ENCODE results near the gene DBF4.
"Not testable (repeated sequence)": the region's sequence is repeated elsewhere in the genome, so short reads cannot be mapped to it uniquely, and the experiment has no call there.

The DBF4 gene

DNA sequence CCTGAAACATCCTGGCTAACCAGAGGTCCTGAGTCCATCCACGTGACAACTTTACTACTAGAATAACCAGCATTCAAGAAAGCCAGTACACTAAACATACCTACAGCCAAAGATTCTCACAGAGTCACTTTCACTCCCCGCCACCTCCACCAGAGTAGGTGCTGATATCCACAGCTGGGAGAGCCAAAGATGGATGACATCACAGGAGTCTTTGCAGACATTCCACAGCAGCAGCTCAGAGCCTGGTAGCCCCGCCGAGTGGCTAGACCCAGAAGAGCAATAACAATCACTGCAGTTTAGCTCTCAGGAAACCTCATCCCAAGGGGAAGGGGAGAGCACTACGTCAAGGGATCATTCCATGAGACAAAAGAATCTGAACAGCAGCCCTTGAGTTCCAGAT lies 44.3 kb downstream of the DBF4 start:
- Histone ChIP-seq H3K27me3 (replicated peaks; ENCODE audit: control insufficient read depth, insufficient read depth, low read length, poor library complexity, severe bottlenecking) (no peaks in the 10 kb centered on the region), H3K27ac (ENCODE audit: insufficient read depth, low read length, poor library complexity, severe bottlenecking) (no peak overlapping the region), H3K36me3 (ENCODE audit: control insufficient read depth, insufficient read depth, low read length) (no peaks in the 10 kb centered on the region), H3K4me3 (ENCODE audit: insufficient read depth, low read depth, low read length, poor library complexity, severe bottlenecking) (no peak overlapping the region), H3K4me1 (ENCODE audit: control insufficient read depth, insufficient read depth, low read length, poor library complexity, severe bottlenecking) (no peaks in the 10 kb centered on the region), H3K9me3 (ENCODE audit: control insufficient read depth, low read length) (no peaks in the 10 kb centered on the region)
- DNase-seq = no peak

- not testable (repeated sequence) for H3K27ac ChIP-seq (ENCODE audit: insufficient read depth, low read length, poor library complexity, severe bottlenecking); H3K9me3 ChIP-seq (ENCODE audit: control insufficient read depth, low read length); H3K36me3 ChIP-seq (ENCODE audit: control insufficient read depth, insufficient read depth, low read length); H3K4me3 ChIP-seq (ENCODE audit: insufficient read depth, low read depth, low read length, poor library complexity, severe bottlenecking); DNase-seq; H3K4me1 ChIP-seq (ENCODE audit: control insufficient read depth, insufficient read depth, low read length, poor library complexity, severe bottlenecking); H3K27me3 ChIP-seq (replicated peaks; ENCODE audit: control insufficient read depth, insufficient read depth, low read length, poor library complexity, severe bottlenecking)
These were observed 46.6 kb downstream of the DBF4 start for GRCh38 chr7:87922759-87923395.

GRCh38 chr7:87926581-87927461 lies 50.5 kb downstream of the DBF4 start:
- Histone ChIP-seq H3K36me3 (ENCODE audit: control insufficient read depth, insufficient read depth, low read length) (no peaks in the 10 kb centered on the region), H3K9me3 (ENCODE audit: control insufficient read depth, low read length) (no peaks in the 10 kb centered on the region), H3K4me1 (ENCODE audit: control insufficient read depth, insufficient read depth, low read length, poor library complexity, severe bottlenecking) (no peaks in the 10 kb centered on the region), H3K27ac (ENCODE audit: insufficient read depth, low read length, poor library complexity, severe bottlenecking) (no peak overlapping the region), H3K4me3 (ENCODE audit: insufficient read depth, low read depth, low read length, poor library complexity, severe bottlenecking) (no peak overlapping the region), H3K27me3 (replicated peaks; ENCODE audit: control insufficient read depth, insufficient read depth, low read length, poor library complexity, severe bottlenecking) (no peaks in the 10 kb centered on the region)
- DNase-seq = no peak

DNA sequence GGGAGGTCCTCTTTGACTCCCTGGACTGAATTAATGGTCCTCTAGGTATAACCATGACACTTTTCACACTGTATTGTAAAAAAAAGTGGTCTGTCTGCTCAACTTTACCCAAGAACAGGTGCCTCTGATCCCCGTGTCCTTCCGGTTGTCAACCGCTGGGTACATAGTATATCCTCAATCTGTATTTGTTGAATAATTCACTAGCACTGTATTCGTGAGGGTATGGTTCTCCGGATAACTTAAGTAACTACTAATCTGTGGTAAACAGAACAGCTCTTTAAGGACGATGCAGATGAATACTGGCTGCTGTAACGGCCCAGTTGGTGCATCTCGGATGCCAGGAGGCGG lies 57.3 kb downstream of the DBF4 start:
- Histone ChIP-seq H3K9me3 (ENCODE audit: control insufficient read depth, low read length) (no peaks in the 10 kb centered on the region), H3K27me3 (replicated peaks; ENCODE audit: control insufficient read depth, insufficient read depth, low read length, poor library complexity, severe bottlenecking) (no peaks in the 10 kb centered on the region), H3K4me1 (ENCODE audit: control insufficient read depth, insufficient read depth, low read length, poor library complexity, severe bottlenecking) (peaks cover 8% of the 10 kb centered on the region), H3K4me3 (ENCODE audit: insufficient read depth, low read depth, low read length, poor library complexity, severe bottlenecking) (peak overlapping the region; percentile 87), H3K27ac (ENCODE audit: insufficient read depth, low read length, poor library complexity, severe bottlenecking) (no peak overlapping the region), H3K36me3 (ENCODE audit: control insufficient read depth, insufficient read depth, low read length) (no peaks in the 10 kb centered on the region)
- DNase-seq = no peak

GRCh38 chr7:87933953-87934698 lies 57.8 kb downstream of the DBF4 start, which contains the start of gene ADAM22:
Gene ADAM22, plus strand, starts transcription at chr7:87934251. Its CDS starts 215 bp downstream, at chr7:87934466.
- H3K9me3 ChIP-seq (ENCODE audit: control insufficient read depth, low read length) = no peaks in the 10 kb centered on the region
- peak; percentile 64 to 68 (median 67) for DNase-seq
- peaks cover 8% of the 10 kb centered on the region for H3K4me1 ChIP-seq (ENCODE audit: control insufficient read depth, insufficient read depth, low read length, poor library complexity, severe bottlenecking)
- no peaks in the 10 kb centered on the region for H3K36me3 ChIP-seq (ENCODE audit: control insufficient read depth, insufficient read depth, low read length)
- peak within 1 kb of the TSS; percentile 27 for H3K27ac ChIP-seq (ENCODE audit: insufficient read depth, low read length, poor library complexity, severe bottlenecking)
- H3K27me3 ChIP-seq (replicated peaks; ENCODE audit: control insufficient read depth, insufficient read depth, low read length, poor library complexity, severe bottlenecking) = no peaks in the 10 kb centered on the region
- peak within 1 kb of the TSS; percentile 87 for H3K4me3 ChIP-seq (ENCODE audit: insufficient read depth, low read depth, low read length, poor library complexity, severe bottlenecking)

GRCh38 chr7:87934699-87935383 lies 58.5 kb downstream of the DBF4 start:
- DNase-seq = no peak
- Histone ChIP-seq H3K4me1 (ENCODE audit: control insufficient read depth, insufficient read depth, low read length, poor library complexity, severe bottlenecking) (peaks cover 8% of the 10 kb centered on the region), H3K27ac (ENCODE audit: insufficient read depth, low read length, poor library complexity, severe bottlenecking) (peak overlapping the region; percentile 27), H3K36me3 (ENCODE audit: control insufficient read depth, insufficient read depth, low read length) (no peaks in the 10 kb centered on the region), H3K9me3 (ENCODE audit: control insufficient read depth, low read length) (no peaks in the 10 kb centered on the region), H3K27me3 (replicated peaks; ENCODE audit: control insufficient read depth, insufficient read depth, low read length, poor library complexity, severe bottlenecking) (no peaks in the 10 kb centered on the region), H3K4me3 (ENCODE audit: insufficient read depth, low read depth, low read length, poor library complexity, severe bottlenecking) (peak overlapping the region; percentile 87)

DNA sequence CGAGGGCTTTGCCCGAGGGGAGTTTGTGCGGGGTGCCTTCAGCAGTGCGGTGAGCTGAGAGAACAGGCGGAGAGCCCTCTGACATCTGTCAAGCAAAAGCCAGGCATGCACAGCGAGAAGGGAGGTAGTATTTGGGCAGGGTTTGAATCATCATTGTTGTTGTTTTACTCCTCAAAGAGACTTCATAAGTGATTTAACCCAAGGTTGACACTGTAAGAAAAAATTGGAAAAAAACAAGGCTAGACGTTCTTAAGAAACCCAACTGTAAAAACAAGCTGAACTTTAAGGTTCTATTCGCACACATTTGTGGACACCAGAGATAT lies 59.1 kb downstream of the DBF4 start:
- no peak for DNase-seq
- Histone ChIP-seq H3K36me3 (ENCODE audit: control insufficient read depth, insufficient read depth, low read length) (no peaks in the 10 kb centered on the region), H3K4me3 (ENCODE audit: insufficient read depth, low read depth, low read length, poor library complexity, severe bottlenecking) (peak overlapping the region; percentile 87), H3K4me1 (ENCODE audit: control insufficient read depth, insufficient read depth, low read length, poor library complexity, severe bottlenecking) (peaks cover 8% of the 10 kb centered on the region), H3K27ac (ENCODE audit: insufficient read depth, low read length, poor library complexity, severe bottlenecking) (no peak overlapping the region), H3K27me3 (replicated peaks; ENCODE audit: control insufficient read depth, insufficient read depth, low read length, poor library complexity, severe bottlenecking) (no peaks in the 10 kb centered on the region), H3K9me3 (ENCODE audit: control insufficient read depth, low read length) (no peaks in the 10 kb centered on the region)

DNA sequence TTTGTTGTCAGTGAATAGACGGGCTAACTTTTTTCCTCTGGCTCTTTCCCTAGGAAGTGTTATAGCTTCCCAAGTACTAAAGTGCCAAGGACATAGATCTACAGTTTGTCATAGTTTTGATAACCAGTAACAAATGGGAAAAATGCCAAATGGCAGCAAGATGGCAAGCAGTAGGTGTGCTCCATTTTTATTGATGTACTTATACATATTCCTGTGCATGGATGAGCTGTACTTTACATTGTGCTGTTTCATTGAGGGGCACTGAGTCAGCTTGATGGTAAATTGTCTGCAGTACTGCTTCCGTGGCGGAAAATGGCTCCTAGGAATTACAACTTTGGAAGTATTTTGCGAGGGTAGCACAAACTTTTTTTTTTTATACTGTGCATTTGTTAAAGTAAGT lies 64.8 kb downstream of the DBF4 start:
- no peaks in the 10 kb centered on the region for H3K27me3 ChIP-seq (replicated peaks; ENCODE audit: control insufficient read depth, insufficient read depth, low read length, poor library complexity, severe bottlenecking)
- no peaks in the 10 kb centered on the region for H3K36me3 ChIP-seq (ENCODE audit: control insufficient read depth, insufficient read depth, low read length)
- H3K4me3 ChIP-seq (ENCODE audit: insufficient read depth, low read depth, low read length, poor library complexity, severe bottlenecking) = no peak overlapping the region
- no peak overlapping the region for H3K27ac ChIP-seq (ENCODE audit: insufficient read depth, low read length, poor library complexity, severe bottlenecking)
- no peak for DNase-seq
- H3K9me3 ChIP-seq (ENCODE audit: control insufficient read depth, low read length) = no peaks in the 10 kb centered on the region
- no peaks in the 10 kb centered on the region for H3K4me1 ChIP-seq (ENCODE audit: control insufficient read depth, insufficient read depth, low read length, poor library complexity, severe bottlenecking)

GRCh38 chr7:87944547-87944946 lies 68.3 kb downstream of the DBF4 start:
- Histone ChIP-seq H3K27me3 (replicated peaks; ENCODE audit: control insufficient read depth, insufficient read depth, low read length, poor library complexity, severe bottlenecking) (no peaks in the 10 kb centered on the region), H3K4me3 (ENCODE audit: insufficient read depth, low read depth, low read length, poor library complexity, severe bottlenecking) (no peak overlapping the region), H3K4me1 (ENCODE audit: control insufficient read depth, insufficient read depth, low read length, poor library complexity, severe bottlenecking) (no peaks in the 10 kb centered on the region), H3K9me3 (ENCODE audit: control insufficient read depth, low read length) (no peaks in the 10 kb centered on the region), H3K36me3 (ENCODE audit: control insufficient read depth, insufficient read depth, low read length) (no peaks in the 10 kb centered on the region), H3K27ac (ENCODE audit: insufficient read depth, low read length, poor library complexity, severe bottlenecking) (no peak overlapping the region)
- no peak for DNase-seq
